Transverse colon (tissue), 4 donors: ENCODE results near the gene SRRM5. TPM values are rescaled to one million over a fixed set of nuclear protein-coding genes. Genes with fewer than 3 reads are reported as not detected.

Source experiments
- DNase-seq: peaks from one replicate; pipeline ENCODE4 v3.0.0-alpha.2; 2019
- H3K27ac ChIP-seq, 4 donors: fragments of 200-600 bp; sonication (generic); 2 replicates each; pipeline ENCODE4 v1.5.1; 2016 to 2018; ENCODE audit warnings: inconsistent platforms in 4 of 4
- H3K27me3 ChIP-seq: fragments of 200-600 bp; sonication (generic); 2 replicates; pipeline ENCODE4 v1.5.1; 2017; ENCODE audit warnings: inconsistent platforms
- H3K36me3 ChIP-seq, 4 donors: fragments of 200-600 bp; sonication (generic); 2 replicates each; pipeline ENCODE4 v1.5.1; 2017 to 2019; ENCODE audit warnings: inconsistent platforms in 4 of 4
- H3K4me1 ChIP-seq, 4 donors: fragments of 200-600 bp; sonication (generic); 2 replicates each; pipeline ENCODE4 v1.5.1; 2017 to 2020; ENCODE audit warnings: inconsistent platforms in 4 of 4
- H3K4me3 ChIP-seq, 4 donors: fragments of 200-600 bp; sonication (generic); 1 replicate in 1 of 4; 2 replicates in 3 of 4; pipeline versions ENCODE4 v1.5.1 to v1.6.1; 2017 to 2019; ENCODE audit warnings: inconsistent platforms in 4 of 4
- H3K9me3 ChIP-seq, 2 donors: fragments of 200-600 bp; sonication (generic); 2 replicates each; pipeline ENCODE4 v1.5.1; 2017 to 2019; ENCODE audit warnings: inconsistent platforms in 2 of 2
- EP300 ChIP-seq: sonication (generic); formaldehyde crosslinking; IDR thresholded peaks from one replicate; pipeline ENCODE4 v1.6.1; 2017; ENCODE audit warnings: antibody characterized with exemption, low read depth
- POLR2A ChIP-seq: fragments of 450-650 bp; IDR thresholded peaks from one replicate; pipeline ENCODE4 v1.6.1; 2016; ENCODE audit warnings: antibody characterized with exemption, mild to moderate bottlenecking, moderate library complexity
- POLR2AphosphoS5 ChIP-seq, 3 donors: sonication (generic); formaldehyde crosslinking; IDR thresholded peaks; one replicate each; pipeline ENCODE4 v1.6.1; 2016; ENCODE audit warnings: antibody characterized with exemption in 3 of 3
- WGBS, 2 donors: methylation state at CpG; one replicate each; pipeline ENCODE4 v1.1.5; 2018; ENCODE audit warnings: low coverage in 1 of 2; 5-methylcytosine and 5-hydroxymethylcytosine counted together
- in situ Hi-C, 4 donors: fragments of 200-750 bp; cut with MboI; loops; one replicate each; pipeline versions ENCODE4 v1.15.0 to v1.15.1; 2017; ENCODE audit warnings: low sequenced_read_pairs in 3 of 4, low pct_ligation_motif_present in 1 of 4, low pct_unique_long_range_greater_than_20kb in 1 of 4
- intact Hi-C: fragments of 100-400 bp; cut with DNase I; formaldehyde crosslinking; loops from one replicate; pipeline ENCODE4 v1.15.1; 2023; ENCODE audit warnings: low total_unique reads
- total RNA-seq, 4 donors: library from RNA; depleted of rRNA; stranded (reverse); fragments of >200 nt; gene quantifications; one replicate each; pipeline ENCODE4 v1.1.0, GENCODE V29; 2016
- TF ChIP-seq, protein P1 (sequence below), 5 experiments: fragments of 200-600 bp in 3 of 5; fragments of 450-650 bp in 2 of 5; sonication (generic) in 3 of 5; IDR thresholded peaks; 1 replicate in 2 of 5; 2 replicates in 3 of 5; pipeline ENCODE4 v1.5.1; 2016 to 2017; ENCODE audit warnings: antibody characterized with exemption in 5 of 5, inconsistent platforms in 3 of 5, mild to moderate bottlenecking in 2 of 5, moderate library complexity in 1 of 5

The SRRM5 gene
- total RNA-seq, 4 donors from 2014 or later = 0.14 to 2.2 (median 0.64) TPM; not detected in 1

DNA sequence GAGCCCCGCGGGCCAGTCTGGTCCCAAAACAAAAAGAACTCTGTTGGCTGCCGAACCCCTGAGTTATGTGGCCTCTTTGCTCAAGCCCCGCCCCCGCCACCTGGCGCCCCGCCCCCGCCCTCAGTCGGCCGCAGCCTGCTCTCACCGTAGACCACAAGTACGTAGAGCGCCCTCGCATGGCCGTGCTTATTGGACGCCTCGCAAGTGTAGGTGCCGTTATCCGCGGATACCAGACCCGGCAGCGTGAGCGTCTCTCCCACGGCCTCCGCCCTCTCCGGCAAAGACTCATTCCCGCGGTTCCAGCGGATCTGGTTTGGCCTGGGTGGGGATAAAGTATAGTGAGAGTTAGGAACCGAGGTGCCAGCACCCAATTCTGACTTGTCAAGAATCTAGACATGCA lies 13.0 kb downstream of the SRRM5 start:
- Histone ChIP-seq H3K36me3 (no peaks in the 10 kb centered on the region), H3K9me3 (no peaks in the 10 kb centered on the region), H3K27ac (no peak overlapping the region), H3K27me3 (no peaks in the 10 kb centered on the region), H3K4me1 (peaks cover 0 to 15% (median 8%) of the 10 kb centered on the region in 4 donors), H3K4me3 (no peak overlapping the region)
- in situ Hi-C loops = no loop called here
- DNase-seq = peak; percentile 82
- WGBS, 2 donors = 47% methylated on average over 17 of the region's 30 CpGs; no CpG with 5 or more reads in 1 of the 2 donors
- TF ChIP-seq POLR2A = no peak
- TF ChIP-seq POLR2AphosphoS5 (IDR thresholded peaks at IDR 0.05) = no peak
- no peak for TF ChIP-seq EP300
- TF ChIP-seq, protein P1, sequence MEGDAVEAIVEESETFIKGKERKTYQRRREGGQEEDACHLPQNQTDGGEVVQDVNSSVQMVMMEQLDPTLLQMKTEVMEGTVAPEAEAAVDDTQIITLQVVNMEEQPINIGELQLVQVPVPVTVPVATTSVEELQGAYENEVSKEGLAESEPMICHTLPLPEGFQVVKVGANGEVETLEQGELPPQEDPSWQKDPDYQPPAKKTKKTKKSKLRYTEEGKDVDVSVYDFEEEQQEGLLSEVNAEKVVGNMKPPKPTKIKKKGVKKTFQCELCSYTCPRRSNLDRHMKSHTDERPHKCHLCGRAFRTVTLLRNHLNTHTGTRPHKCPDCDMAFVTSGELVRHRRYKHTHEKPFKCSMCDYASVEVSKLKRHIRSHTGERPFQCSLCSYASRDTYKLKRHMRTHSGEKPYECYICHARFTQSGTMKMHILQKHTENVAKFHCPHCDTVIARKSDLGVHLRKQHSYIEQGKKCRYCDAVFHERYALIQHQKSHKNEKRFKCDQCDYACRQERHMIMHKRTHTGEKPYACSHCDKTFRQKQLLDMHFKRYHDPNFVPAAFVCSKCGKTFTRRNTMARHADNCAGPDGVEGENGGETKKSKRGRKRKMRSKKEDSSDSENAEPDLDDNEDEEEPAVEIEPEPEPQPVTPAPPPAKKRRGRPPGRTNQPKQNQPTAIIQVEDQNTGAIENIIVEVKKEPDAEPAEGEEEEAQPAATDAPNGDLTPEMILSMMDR (IDR thresholded peaks at IDR 0.05) = peak in 1 of 5 experiments; percentile 26
- intact Hi-C loops = no loop called here

DNA sequence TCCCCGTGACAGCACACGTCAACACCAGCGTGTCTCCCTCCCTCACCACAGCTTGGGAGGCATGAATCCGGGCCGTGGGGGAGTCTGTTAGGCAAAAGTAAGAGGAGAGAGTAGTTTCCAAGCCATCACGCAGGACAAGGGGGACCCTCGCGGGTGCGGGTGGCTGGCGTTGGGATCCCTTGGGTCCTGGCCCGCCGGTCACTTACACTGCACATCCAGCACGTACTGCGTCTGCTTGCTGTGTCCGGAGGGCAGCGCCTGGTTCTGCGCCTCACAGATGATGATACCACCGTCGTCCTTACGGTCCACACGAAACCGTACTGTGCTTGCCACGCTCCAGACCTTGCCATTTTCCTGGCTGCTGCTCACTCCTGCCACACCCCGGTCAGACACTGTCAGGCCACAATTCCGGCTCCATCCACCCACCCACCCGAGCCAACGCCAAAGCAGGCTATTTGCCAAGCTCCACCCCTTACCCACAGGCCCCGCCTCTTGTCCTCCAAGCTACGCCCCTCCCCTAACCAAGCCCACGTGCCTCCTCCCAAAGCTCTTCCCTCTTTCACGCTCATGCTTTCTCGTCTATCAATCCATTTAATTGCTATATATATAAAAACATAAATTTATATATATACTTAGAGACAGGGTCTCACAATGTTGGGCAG lies 14.2 kb downstream of the SRRM5 start:
- no peak for TF ChIP-seq POLR2AphosphoS5 (IDR thresholded peaks at IDR 0.05)
- H3K27me3 ChIP-seq = no peaks in the 10 kb centered on the region
- in situ Hi-C loops (no loop called here), intact Hi-C loops (no loop called here)
- WGBS, 2 donors = 54 to 79% methylated on average over 17 to 32 of the region's 32 CpGs
- no peaks in the 10 kb centered on the region for H3K9me3 ChIP-seq
- DNase-seq = no peak
- no peak overlapping the region for H3K27ac ChIP-seq
- peaks cover 0 to 10% (median 3%) of the 10 kb centered on the region in 4 donors for H3K4me1 ChIP-seq
- no peaks in the 10 kb centered on the region for H3K36me3 ChIP-seq
- no peak overlapping the region for H3K4me3 ChIP-seq

DNA sequence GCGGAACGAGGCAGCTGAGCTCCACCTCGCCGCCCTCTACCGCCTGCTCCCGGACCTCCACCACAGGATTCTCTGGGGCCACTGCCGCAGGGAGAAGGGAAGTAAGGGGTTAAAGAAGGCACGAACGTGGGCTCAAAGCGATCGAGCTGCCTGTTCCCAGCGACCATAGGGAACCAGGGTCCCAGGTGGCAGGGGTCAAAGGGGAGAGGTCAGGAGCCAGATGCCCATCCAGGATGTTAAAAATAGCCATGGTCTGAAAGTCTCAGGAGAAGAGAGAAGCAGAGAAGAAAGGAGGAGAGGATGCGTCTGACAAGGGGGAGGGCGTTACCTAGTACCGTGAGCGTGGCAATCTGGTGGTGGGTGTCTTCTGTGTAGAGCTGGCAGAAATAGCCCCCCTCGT lies 14.9 kb downstream of the SRRM5 start:
- in situ Hi-C loops (no loop called here), intact Hi-C loops (no loop called here)
- H3K9me3 ChIP-seq = no peaks in the 10 kb centered on the region

DNA sequence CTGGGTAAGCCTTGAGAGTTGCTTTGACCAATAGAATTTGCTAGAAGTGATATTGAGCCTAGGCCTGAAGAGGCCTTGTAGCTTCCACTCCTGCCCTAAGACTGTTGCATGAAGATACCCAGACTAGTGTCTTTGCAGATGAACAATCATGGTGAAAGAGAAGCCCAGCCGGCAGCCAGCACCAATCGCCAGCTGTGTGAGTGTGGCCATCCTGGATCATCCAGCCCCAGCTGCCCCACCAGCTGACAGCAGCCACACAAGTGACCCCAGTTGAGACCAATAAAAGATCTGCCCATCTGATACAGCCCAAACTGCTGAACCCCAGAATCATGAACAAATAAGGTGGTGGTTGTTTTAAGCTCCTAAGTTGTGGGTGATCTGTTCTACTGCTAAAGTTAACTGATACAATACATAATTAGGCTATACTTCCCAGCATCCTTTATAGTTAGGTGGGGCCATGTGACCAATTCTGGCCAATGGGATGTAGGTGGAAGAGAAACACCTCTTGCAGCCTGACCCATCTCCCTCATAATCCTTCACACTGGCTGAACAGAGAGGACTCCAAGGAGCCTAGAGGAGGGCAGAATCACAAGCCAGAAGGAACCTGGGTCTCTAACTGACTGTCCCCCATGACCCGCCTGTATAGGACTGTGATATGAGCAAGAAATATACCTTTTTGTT lies 16.9 kb downstream of the SRRM5 start:
- DNase-seq = no peak
- Histone ChIP-seq H3K9me3 (no peaks in the 10 kb centered on the region), H3K4me3 (no peak overlapping the region), H3K4me1 (peaks cover 0 to 10% (median 3%) of the 10 kb centered on the region in 4 donors), H3K27me3 (no peaks in the 10 kb centered on the region), H3K27ac (no peak overlapping the region), H3K36me3 (no peaks in the 10 kb centered on the region)
- no peak for TF ChIP-seq POLR2A
- TF ChIP-seq, protein P1 (IDR thresholded peaks at IDR 0.05) = no peak
- TF ChIP-seq POLR2AphosphoS5 (IDR thresholded peaks at IDR 0.05) = no peak
- no peak for TF ChIP-seq EP300
- intact Hi-C loops (no loop called here), in situ Hi-C loops (no loop called here)
- WGBS, 2 donors = 94% methylated on average over 3 of the region's 3 CpGs; no CpG with 5 or more reads in 1 of the 2 donors

More for the DNA sequence above, 14.9 kb downstream of the SRRM5 start:
- DNase-seq = no peak
- Histone ChIP-seq H3K36me3 (no peaks in the 10 kb centered on the region), H3K27ac (no peak overlapping the region), H3K27me3 (no peaks in the 10 kb centered on the region), H3K4me3 (no peak overlapping the region), H3K4me1 (peaks cover 0 to 10% (median 3%) of the 10 kb centered on the region in 4 donors)
- TF ChIP-seq POLR2A (no peak), EP300 (no peak), POLR2AphosphoS5 (IDR thresholded peaks at IDR 0.05) (no peak)
- TF ChIP-seq, protein P1 (IDR thresholded peaks at IDR 0.05) = no peak
- 64% methylated on average over 17 of the region's 17 CpGs; no CpG with 5 or more reads in 1 of the 2 donors for WGBS, 2 donors
